KG1 (cell line): ENCODE measurements around the gene VAT1L.

Source experiments
- DNase-seq: peaks from one replicate; lab custom pipeline; 2025; lab: John Stamatoyannopoulos, UW

The VAT1L gene

GRCh38 chr16:77869997-77870813, 81.8 kb downstream of the VAT1L start:
- no peak for DNase-seq

- DNase-seq: no peak
These were observed 83.6 kb downstream of the VAT1L start for GRCh38 chr16:77871932-77872331.

- DNase-seq: no peak
These were observed 84.7 kb downstream of the VAT1L start for GRCh38 chr16:77873066-77873465.

- DNase-seq: no peak
These were observed 86.0 kb downstream of the VAT1L start for GRCh38 chr16:77874347-77874746.

- DNase-seq: no peak
These were observed 88.4 kb downstream of the VAT1L start for GRCh38 chr16:77876776-77877175.

GRCh38 chr16:77877712-77878347, 89.5 kb downstream of the VAT1L start:
- no peak for DNase-seq

GRCh38 chr16:77881355-77882030, 93.1 kb downstream of the VAT1L start:
- DNase-seq: no peak

- DNase-seq: no peak
These were observed 94.0 kb downstream of the VAT1L start for GRCh38 chr16:77882358-77882757.

- no peak for DNase-seq
These were observed 97.4 kb downstream of the VAT1L start for GRCh38 chr16:77885571-77886295.

- no peak for DNase-seq
These were observed 100.5 kb downstream of the VAT1L start for GRCh38 chr16:77888871-77889270.

- no peak for DNase-seq
These were observed 101.7 kb downstream of the VAT1L start for GRCh38 chr16:77890075-77890474.

GRCh38 chr16:77894162-77894561, 105.8 kb downstream of the VAT1L start:
- DNase-seq: no peak

GRCh38 chr16:77895962-77896361, 107.6 kb downstream of the VAT1L start:
- no peak for DNase-seq

GRCh38 chr16:77896415-77897128, 108.2 kb downstream of the VAT1L start:
- no peak for DNase-seq

- DNase-seq: no peak
These were observed 108.7 kb downstream of the VAT1L start for GRCh38 chr16:77897129-77897437.

- no peak for DNase-seq
These were observed 109.7 kb downstream of the VAT1L start for GRCh38 chr16:77897831-77898605.

GRCh38 chr16:77898671-77899211, 110.4 kb downstream of the VAT1L start:
- no peak for DNase-seq

- no peak for DNase-seq
These were observed 111.1 kb downstream of the VAT1L start for GRCh38 chr16:77899416-77899815.

GRCh38 chr16:77905374-77905920, 117.1 kb downstream of the VAT1L start:
- no peak for DNase-seq

GRCh38 chr16:77910021-77910420, 121.7 kb downstream of the VAT1L start:
- DNase-seq: no peak
